HepG2 (cell line): ENCODE data around the gene PAM16. TPM values are rescaled to one million over a fixed set of nuclear protein-coding genes. Genes with fewer than 3 reads are reported as not detected.

ENCODE experiments used
- ATAC-seq: fragments of 200-7000 bp; cut with Tn5 transposase; 3 replicates; pipeline ENCODE4 v1.9.1; 2020; ENCODE audit warnings: mild to moderate bottlenecking, moderate library complexity
- BruUV-seq: library from RNA; stranded (reverse); fragments of 400-500 nt; replicated peaks from 2 replicates; lab custom pipeline; 2021; lab: Mats Ljungman, UMichigan
- CTCF ChIA-PET: fragments of 300-600 bp; formaldehyde crosslinking; extraction: SDS; loops from one replicate; lab custom pipeline; 2021; ENCODE audit warnings: low total read pairs, inconsistent platforms, low intra/inter-chr PET ratio; lab: Yijun Ruan, JAX
- POLR2A ChIA-PET: fragments of 350-600 bp; sonication (Branson Sonifier 250); formaldehyde crosslinking; loops from one replicate; lab custom pipeline; 2020; ENCODE audit warnings: antibody characterized with exemption, inconsistent platforms; lab: Yijun Ruan, JAX
- DNase-seq: peaks from one replicate; pipeline ENCODE4 v3.0.0-alpha.2; 2015; ENCODE audit warnings: low spot score
- FAIRE-seq: peaks from 3 replicates; lab custom pipeline; 2011; peaks lifted over from hg19 to GRCh38; lab: Jason Lieb, UNC
- H2AFZ ChIP-seq: one replicate; pipeline ENCODE4 v1.6.1; 2011; ENCODE audit warnings: low read length, inconsistent platforms
- H3K27ac ChIP-seq: fragments of 300-600 bp; 3 replicates; pipeline ENCODE4 v1.8.0; 2011; ENCODE audit warnings: mixed run types, mild to moderate bottlenecking, mixed read lengths, low read length, inconsistent platforms; ENCODE audit not compliant: insufficient read depth; ENCODE audit errors: extremely low read length
- H3K27me3 ChIP-seq, 2 experiments: fragments of 200-600 bp in 1 of 2; 2 replicates in 1 of 2; 3 replicates in 1 of 2; pipeline versions ENCODE4 v1.6.0 to v1.8.0; 2011; ENCODE audit warnings: low read length in 2 of 2, mild to moderate bottlenecking in 2 of 2, moderate library complexity in 2 of 2, inconsistent platforms in 1 of 2; ENCODE audit not compliant: insufficient read depth in 2 of 2, control insufficient read depth in 1 of 2
- H3K36me3 ChIP-seq, 2 experiments: fragments of 200-600 bp in 1 of 2; replicated peaks in 1 of 2; 2 replicates in 1 of 2; 3 replicates in 1 of 2; pipeline versions ENCODE4 v1.5.1 to v1.8.0; 2011; ENCODE audit warnings: low read length in 2 of 2, inconsistent platforms in 1 of 2; ENCODE audit not compliant: insufficient read depth in 2 of 2, control insufficient read depth in 1 of 2
- H3K4me1 ChIP-seq: 2 replicates; pipeline ENCODE4 v1.5.1; 2012; ENCODE audit warnings: low read length, inconsistent platforms; ENCODE audit not compliant: insufficient read depth
- H3K4me2 ChIP-seq: 2 replicates; pipeline ENCODE4 v1.6.0; 2011; ENCODE audit warnings: low read depth, low read length, inconsistent platforms
- H3K4me3 ChIP-seq, 3 experiments: fragments of 200-600 bp in 1 of 3; sonication (generic), shearing (Covaris generic) in 1 of 3; replicated peaks in 1 of 3; 2 replicates each; pipeline ENCODE4 v1.5.1; 2011 to 2016; ENCODE audit warnings: low read length in 3 of 3, inconsistent platforms in 2 of 3, low read depth in 2 of 3, mild to moderate bottlenecking in 2 of 3, control low read depth in 1 of 3, mixed read lengths in 1 of 3; ENCODE audit not compliant: insufficient read depth in 1 of 3
- H3K79me2 ChIP-seq: one replicate; pipeline ENCODE4 v1.6.1; 2011; ENCODE audit warnings: low read length, inconsistent platforms; ENCODE audit not compliant: insufficient read depth
- H3K9ac ChIP-seq: 2 replicates; pipeline ENCODE4 v1.6.0; 2011; ENCODE audit warnings: mild to moderate bottlenecking, low read depth, low read length, inconsistent platforms; ENCODE audit not compliant: insufficient read depth
- H3K9me3 ChIP-seq: 2 replicates; pipeline ENCODE4 v1.5.1; 2012; ENCODE audit warnings: mild to moderate bottlenecking, low read length
- H4K20me1 ChIP-seq: 2 replicates; pipeline ENCODE4 v1.6.0; 2011; ENCODE audit warnings: inconsistent platforms, mild to moderate bottlenecking, low read length, moderate library complexity; ENCODE audit not compliant: insufficient read depth
- ATF5 ChIP-seq: sonication (generic); formaldehyde crosslinking; IDR thresholded peaks from 2 replicates; pipeline ENCODE4 v1.4.0; 2020; ENCODE audit warnings: mild to moderate bottlenecking, low read depth, missing genetic modification reagents
- CEBPZ ChIP-seq: IDR thresholded peaks from 2 replicates; pipeline ENCODE4 v1.6.1; 2012; ENCODE audit warnings: low read length, improper control_type of control experiment
- HOXD1 ChIP-seq: sonication (generic); formaldehyde crosslinking; IDR thresholded peaks from 2 replicates; pipeline ENCODE4 v1.5.0; 2020; ENCODE audit warnings: missing genetic modification reagents
- KAT8 ChIP-seq: IDR thresholded peaks from 2 replicates; pipeline ENCODE4 v1.6.1; 2016; ENCODE audit warnings: missing genetic modification reagents, missing compliant biosample characterization
- MXD4 ChIP-seq: IDR thresholded peaks from 2 replicates; pipeline ENCODE4 v1.6.1; 2016; ENCODE audit warnings: mild to moderate bottlenecking, missing biosample characterization, missing genetic modification reagents
- PBX2 ChIP-seq: IDR thresholded peaks from 2 replicates; pipeline ENCODE4 v1.6.1; 2016; ENCODE audit warnings: control low read depth
- XRCC5 ChIP-seq: fragments of 200-400 bp; formaldehyde crosslinking; optimal IDR thresholded peaks from 2 replicates; pipeline ENCODE3; 2017; ENCODE audit warnings: mild to moderate bottlenecking, low read length
- ZFP41 ChIP-seq: sonication (generic); formaldehyde crosslinking; IDR thresholded peaks from 2 replicates; pipeline ENCODE4 v1.4.0; 2020; ENCODE audit warnings: mild to moderate bottlenecking, missing genetic modification reagents, borderline replicate concordance
- ZNF329 ChIP-seq: sonication (generic); formaldehyde crosslinking; IDR thresholded peaks from 2 replicates; pipeline ENCODE4 v1.9.0; 2021; ENCODE audit warnings: low read depth, mild to moderate bottlenecking, missing genetic modification reagents
- ZNF891 ChIP-seq: sonication (generic); formaldehyde crosslinking; IDR thresholded peaks from 2 replicates; pipeline ENCODE4 v1.5.0; 2020; ENCODE audit warnings: mild to moderate bottlenecking, missing genetic modification reagents
- WGBS: methylation state at CpG from one replicate; pipeline ENCODE4 v1.1.6; 2017; ENCODE audit warnings: low lambda C conversion rate; 5-methylcytosine and 5-hydroxymethylcytosine counted together
- in situ Hi-C: cut with HindIII; loops from 2 replicates; pipeline ENCODE4 v1.10.0; 2017; ENCODE audit warnings: low pct_unique_long_range_greater_than_20kb; ENCODE audit not compliant: extremely low pct_ligation_motif_present
- intact Hi-C: fragments of 100-400 bp; cut with micrococcal nuclease; formaldehyde crosslinking; loops from one replicate; pipeline ENCODE4 v1.10.0; 2022; ENCODE audit not compliant: unreplicated experiment
- polyA plus RNA-seq, 8 experiments: library from polyadenylated mRNA; depleted of rRNA in 3 of 8; stranded (reverse) in 7 of 8; unstranded in 1 of 8; fragments of >200 nt; fragmentation: Illumina TruSeq in 4 of 8; extraction: Trizol in 4 of 8; gene quantifications; 2 replicates each; pipeline versions ENCODE4 v1.2.1 to v1.2.3, GENCODE V29; 2011 to 2016; ENCODE audit warnings: low read depth in 4 of 8, missing spikeins in 1 of 8, mixed read lengths in 1 of 8; ENCODE audit not compliant: insufficient read depth in 1 of 8
- total RNA-seq, 5 experiments: library from RNA; depleted of rRNA; stranded (reverse); fragments of >200 nt; fragmentation: Illumina TruSeq; extraction: Trizol; gene quantifications; 2 replicates each; pipeline ENCODE4 v1.2.3, GENCODE V29; 2016; ENCODE audit warnings: low read depth in 1 of 5
- TF ChIP-seq, protein P1 (sequence below): IDR thresholded peaks from 2 replicates; pipeline ENCODE4 v1.6.1; 2016; ENCODE audit warnings: missing biosample characterization, missing genetic modification reagents, low read depth
- TF ChIP-seq, protein P2 (sequence below): sonication (generic); formaldehyde crosslinking; IDR thresholded peaks from 2 replicates; pipeline ENCODE4 v1.5.0; 2020; ENCODE audit warnings: mild to moderate bottlenecking, missing genetic modification reagents

Gene PAM16
- total and polyA plus RNA-seq, 2 of the 13 experiments (the other 11 are each of a cell fraction or from before 2014, with no cell fraction given) = 51.5 to 51.8 TPM

- Histone ChIP-seq H2AFZ (no peak overlapping the region), H3K4me3 (no peak overlapping the region), H4K20me1 (no peaks in the 10 kb centered on the region), H3K9ac (no peak overlapping the region), H3K9me3 (no peaks in the 10 kb centered on the region), H3K4me2 (no peak overlapping the region), H3K79me2 (no peaks in the 10 kb centered on the region), H3K36me3 (no peaks in the 10 kb centered on the region), H3K4me1 (peaks cover 21% of the 10 kb centered on the region), H3K27ac (no peak overlapping the region), H3K27me3 (no peaks in the 10 kb centered on the region)
- no peak for FAIRE-seq
- BruUV-seq = no TSS peak
- WGBS = 66% methylated on average over 5 of the region's 14 CpGs
- intact Hi-C loops (no loop called here), in situ Hi-C loops (no loop called here)
- CTCF ChIA-PET = interaction anchor here (1.6 to 3.4 kb wide), 2 partner anchors 78 to 132 kb away, joined by 4 to 17 read pairs; no protein-coding TSS in a partner anchor
- POLR2A ChIA-PET = no interaction called here
- ATAC-seq = no peak
- no peak for DNase-seq
- TF ChIP-seq ZFP41 (CRISPR knock-in tag) = no peak
- TF ChIP-seq, protein P1, sequence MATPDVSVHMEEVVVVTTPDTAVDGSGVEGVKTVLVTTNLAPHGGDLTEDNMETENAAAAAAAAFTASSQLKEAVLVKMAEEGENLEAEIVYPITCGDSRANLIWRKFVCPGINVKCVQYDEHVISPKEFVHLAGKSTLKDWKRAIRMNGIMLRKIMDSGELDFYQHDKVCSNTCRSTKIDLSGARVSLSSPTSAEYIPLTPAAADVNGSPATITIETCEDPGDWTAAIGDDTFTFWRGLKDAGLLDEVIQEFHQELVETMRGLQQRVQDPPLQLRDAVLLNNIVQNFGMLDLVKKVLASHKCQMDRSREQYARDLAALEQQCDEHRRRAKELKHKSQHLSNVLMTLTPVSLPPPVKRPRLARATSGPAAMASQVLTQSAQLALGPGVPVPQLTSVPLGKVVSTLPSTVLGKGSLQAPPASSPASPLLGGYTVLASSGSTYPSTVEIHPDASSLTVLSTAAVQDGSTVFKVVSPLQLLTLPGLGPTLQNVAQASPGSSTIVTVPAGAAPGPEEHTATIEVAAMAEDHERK = no peak
- TF ChIP-seq ATF5 (CRISPR knock-in tag) = no peak
- TF ChIP-seq MXD4 = no peak
- TF ChIP-seq KAT8 (CRISPR knock-in tag) = no peak
- TF ChIP-seq HOXD1 = no peak
- TF ChIP-seq ZNF891 (CRISPR knock-in tag) = no peak
- TF ChIP-seq, protein P2, sequence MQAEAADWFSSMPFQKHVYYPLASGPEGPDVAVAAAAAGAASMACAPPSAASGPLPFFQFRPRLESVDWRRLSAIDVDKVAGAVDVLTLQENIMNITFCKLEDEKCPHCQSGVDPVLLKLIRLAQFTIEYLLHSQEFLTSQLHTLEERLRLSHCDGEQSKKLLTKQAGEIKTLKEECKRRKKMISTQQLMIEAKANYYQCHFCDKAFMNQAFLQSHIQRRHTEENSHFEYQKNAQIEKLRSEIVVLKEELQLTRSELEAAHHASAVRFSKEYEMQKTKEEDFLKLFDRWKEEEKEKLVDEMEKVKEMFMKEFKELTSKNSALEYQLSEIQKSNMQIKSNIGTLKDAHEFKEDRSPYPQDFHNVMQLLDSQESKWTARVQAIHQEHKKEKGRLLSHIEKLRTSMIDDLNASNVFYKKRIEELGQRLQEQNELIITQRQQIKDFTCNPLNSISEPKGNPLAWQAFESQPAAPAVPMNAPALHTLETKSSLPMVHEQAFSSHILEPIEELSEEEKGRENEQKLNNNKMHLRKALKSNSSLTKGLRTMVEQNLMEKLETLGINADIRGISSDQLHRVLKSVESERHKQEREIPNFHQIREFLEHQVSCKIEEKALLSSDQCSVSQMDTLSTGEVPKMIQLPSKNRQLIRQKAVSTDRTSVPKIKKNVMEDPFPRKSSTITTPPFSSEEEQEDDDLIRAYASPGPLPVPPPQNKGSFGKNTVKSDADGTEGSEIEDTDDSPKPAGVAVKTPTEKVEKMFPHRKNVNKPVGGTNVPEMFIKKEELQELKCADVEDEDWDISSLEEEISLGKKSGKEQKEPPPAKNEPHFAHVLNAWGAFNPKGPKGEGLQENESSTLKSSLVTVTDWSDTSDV (CRISPR knock-in tag) = no peak
- TF ChIP-seq ZNF329 (CRISPR knock-in tag) = no peak
- no peak for TF ChIP-seq XRCC5
- no peak for TF ChIP-seq CEBPZ
- no peak for TF ChIP-seq PBX2 (CRISPR knock-in tag)
Observed at GRCh38 chr16:4332083-4332482, 19.0 kb downstream of the PAM16 start.
